ENCODE data around the gene SLC22A23. TPM values are rescaled to one million over a fixed set of nuclear protein-coding genes. Genes with fewer than 3 reads are reported as not detected.

Gene SLC22A23
- total and polyA plus RNA-seq, 4 donors, result 4.9 to 45.4 (median 19.7) TPM

GRCh38 chr6:3453413-3454272 lies 3.2 kb downstream of the SLC22A23 start:
- WGBS, result 75% methylated on average over 5 of the region's 5 CpGs

GRCh38 chr6:3451498-3451897 lies 5.4 kb downstream of the SLC22A23 start:
- no peak overlapping the region for H3K9ac ChIP-seq (ENCODE audit: low read depth in 1 of 2, low read length in 2 of 2)
- no peaks in the 10 kb centered on the region for H3K27me3 ChIP-seq (ENCODE audit: control insufficient read depth in 4 of 4, insufficient read depth in 4 of 4, low read length in 3 of 4)
- H3K36me3 ChIP-seq (ENCODE audit: control insufficient read depth in 4 of 4, insufficient read depth in 3 of 4, low read depth in 1 of 4, low read length in 3 of 4), result no peaks in the 10 kb centered on the region
- WGBS, result 91% methylated on average over 6 of the region's 6 CpGs
- TF ChIP-seq FOXA1 (IDR thresholded peaks at IDR 0.05) (no peak), YY1 (IDR thresholded peaks at IDR 0.05) (no peak), MAX (IDR thresholded peaks at IDR 0.05) (no peak), RAD21 (IDR thresholded peaks at IDR 0.05) (no peak), HNF4A (conservative IDR thresholded peaks at IDR 0.05) (no peak), NR2F2 (IDR thresholded peaks at IDR 0.05) (no peak), EGR1 (IDR thresholded peaks at IDR 0.05; ENCODE audit: low read depth in 2 of 2) (no peak), ATF3 (IDR thresholded peaks at IDR 0.05) (no peak), ZBTB33 (IDR thresholded peaks at IDR 0.05) (no peak), REST (IDR thresholded peaks at IDR 0.05) (no peak), FOXA2 (IDR thresholded peaks at IDR 0.05) (no peak), RXRA (IDR thresholded peaks at IDR 0.05) (no peak), SP1 (IDR thresholded peaks at IDR 0.05) (no peak), HNF4G (IDR thresholded peaks at IDR 0.05) (no peak), TAF1 (conservative IDR thresholded peaks at IDR 0.05) (no peak), GABPA (IDR thresholded peaks at IDR 0.05 in 1 of 2, conservative IDR thresholded peaks at IDR 0.05 in 1 of 2) (no peak), CTCF (IDR thresholded peaks at IDR 0.05; ENCODE audit: low read depth, low read length, missing input control) (no peak), JUND (IDR thresholded peaks at IDR 0.05) (no peak)
- H3K4me3 ChIP-seq (ENCODE audit: low read depth in 1 of 3, low read length in 3 of 3), result no peak overlapping the region
- peaks cover 2 to 43% (median 27%) of the 10 kb centered on the region in 4 donors for H3K4me1 ChIP-seq (ENCODE audit: control insufficient read depth in 4 of 4, insufficient read depth in 4 of 4, low read length in 3 of 4)
- H3K9me3 ChIP-seq (ENCODE audit: control insufficient read depth in 4 of 4, low read length in 3 of 4), result no peaks in the 10 kb centered on the region
- H3K27ac ChIP-seq (ENCODE audit: low read depth in 1 of 2, low read length in 2 of 2), result no peak overlapping the region
- DNase-seq (ENCODE audit: low spot score), result no peak

More at GRCh38 chr6:3453413-3454272, 3.2 kb downstream of the SLC22A23 start:
- Histone ChIP-seq H3K36me3 (ENCODE audit: control insufficient read depth in 4 of 4, insufficient read depth in 3 of 4, low read depth in 1 of 4, low read length in 3 of 4) (no peaks in the 10 kb centered on the region), H3K9me3 (ENCODE audit: control insufficient read depth in 4 of 4, low read length in 3 of 4) (no peaks in the 10 kb centered on the region), H3K4me3 (ENCODE audit: low read depth in 1 of 3, low read length in 3 of 3) (peak overlapping the region; percentile 29 to 96 (median 78)), H3K27ac (ENCODE audit: low read depth in 1 of 2, low read length in 2 of 2) (no peak overlapping the region), H3K9ac (ENCODE audit: low read depth in 1 of 2, low read length in 2 of 2) (no peak overlapping the region), H3K27me3 (ENCODE audit: control insufficient read depth in 4 of 4, insufficient read depth in 4 of 4, low read length in 3 of 4) (no peaks in the 10 kb centered on the region), H3K4me1 (ENCODE audit: control insufficient read depth in 4 of 4, insufficient read depth in 4 of 4, low read length in 3 of 4) (peaks cover 8 to 52% (median 34%) of the 10 kb centered on the region in 4 donors)
- TF ChIP-seq RAD21 (IDR thresholded peaks at IDR 0.05), result peak in 1 of 2 donors; percentile 2
- TF ChIP-seq MAX (IDR thresholded peaks at IDR 0.05), result no peak
- DNase-seq (ENCODE audit: low spot score), result no peak
